Measurements from ENCODE around the gene MAG. TPM values are rescaled to one million over a fixed set of nuclear protein-coding genes. Genes with fewer than 3 reads are reported as not detected.
A peak's percentile ranks its signal among the peaks of the same experiment; 100 is the strongest.
"Not testable (repeated sequence)": the region's sequence is repeated elsewhere in the genome, so short reads cannot be mapped to it uniquely, and the experiment has no call there.

MAG gene
- total and polyA plus RNA-seq, 4 donors: 0.42 TPM; not detected in 3

DNA sequence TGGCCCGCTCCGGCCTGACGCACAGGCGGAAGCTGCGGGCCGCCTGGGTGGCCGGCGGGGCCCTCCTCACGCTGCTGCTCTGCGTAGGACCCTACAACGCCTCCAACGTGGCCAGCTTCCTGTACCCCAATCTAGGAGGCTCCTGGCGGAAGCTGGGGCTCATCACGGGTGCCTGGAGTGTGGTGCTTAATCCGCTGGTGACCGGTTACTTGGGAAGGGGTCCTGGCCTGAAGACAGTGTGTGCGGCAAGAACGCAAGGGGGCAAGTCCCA lies 60.2 kb downstream of the MAG start:
- no peak for ATAC-seq (ENCODE audit: low FRiP score)
- WGBS, 2 donors: 81 to 86% methylated on average over 18 of the region's 18 CpGs

DNA sequence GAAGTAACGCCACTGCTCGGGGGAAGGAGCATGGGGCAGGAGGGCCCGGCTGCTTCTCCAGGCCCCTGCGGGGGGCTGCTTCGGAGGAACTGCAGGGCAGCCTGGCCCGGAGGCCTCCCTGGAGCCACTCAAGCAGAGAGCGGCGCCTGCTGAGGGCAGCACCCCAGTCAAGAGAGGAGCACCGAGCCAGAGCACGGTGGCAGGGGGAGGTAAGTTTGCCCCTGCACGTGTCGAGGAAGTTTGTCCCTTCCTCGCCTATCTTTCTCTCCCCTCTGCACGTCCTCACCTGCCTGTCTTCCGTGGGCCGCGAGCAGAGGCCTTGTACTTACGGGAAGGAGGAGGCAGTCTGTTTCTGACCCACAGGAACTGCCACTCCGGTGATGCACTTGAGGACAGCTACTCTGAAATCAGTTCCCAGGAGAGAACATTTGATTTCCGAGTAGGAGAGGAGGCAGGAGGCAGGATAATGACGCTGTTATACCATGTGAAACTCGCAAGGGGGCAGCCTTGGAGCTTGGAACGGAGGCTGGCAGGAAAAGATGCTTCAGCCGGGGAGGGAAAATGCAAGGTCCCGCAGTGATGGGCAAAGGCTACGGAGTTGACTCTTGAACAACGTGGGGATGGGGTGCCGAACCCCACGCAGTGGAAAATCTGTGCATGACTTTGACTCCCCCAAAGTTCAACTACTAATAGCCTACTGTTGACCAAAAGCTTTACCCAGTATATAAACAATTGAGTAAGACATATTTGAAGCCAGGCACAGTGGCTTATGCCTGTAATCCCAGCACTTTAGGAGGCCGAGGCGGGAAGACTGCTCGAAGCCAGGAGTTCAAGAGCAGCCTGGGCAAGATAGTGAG lies 60.7 kb downstream of the MAG start:
- Histone ChIP-seq H3K27ac (ENCODE audit: low read depth in 1 of 2, low read length in 2 of 2) (no peak overlapping the region), H3K4me3 (ENCODE audit: low read length in 2 of 2) (no peak overlapping the region), H3K27me3 (ENCODE audit: control insufficient read depth in 1 of 2, insufficient read depth in 2 of 2, low read length in 1 of 2) (no peaks in the 10 kb centered on the region), H3K36me3 (ENCODE audit: control insufficient read depth in 1 of 2, insufficient read depth in 2 of 2, low read length in 1 of 2) (no peaks in the 10 kb centered on the region), H3K9me3 (ENCODE audit: control insufficient read depth, low read length) (no peaks in the 10 kb centered on the region), H3K4me1 (ENCODE audit: control insufficient read depth in 1 of 2, insufficient read depth in 2 of 2, low read length in 2 of 2) (no peaks in the 10 kb centered on the region)
- WGBS, 2 donors: 30 to 35% methylated on average over 32 of the region's 32 CpGs
- peak; percentile 62 for ATAC-seq (ENCODE audit: low FRiP score)
- peak; percentile 67 to 74 for DNase-seq
- intact Hi-C loops (cut with DNase I): no loop called here

More for the DNA sequence above, 60.2 kb downstream of the MAG start:
- H3K4me3 ChIP-seq (ENCODE audit: low read length in 2 of 2): no peak overlapping the region
- intact Hi-C loops (cut with DNase I): no loop called here
- no peaks in the 10 kb centered on the region for H3K36me3 ChIP-seq (ENCODE audit: control insufficient read depth in 1 of 2, insufficient read depth in 2 of 2, low read length in 1 of 2)
- H3K4me1 ChIP-seq (ENCODE audit: control insufficient read depth in 1 of 2, insufficient read depth in 2 of 2, low read length in 2 of 2): no peaks in the 10 kb centered on the region
- no peaks in the 10 kb centered on the region for H3K27me3 ChIP-seq (ENCODE audit: control insufficient read depth in 1 of 2, insufficient read depth in 2 of 2, low read length in 1 of 2)
- no peaks in the 10 kb centered on the region for H3K9me3 ChIP-seq (ENCODE audit: control insufficient read depth, low read length)
- DNase-seq: no peak
- H3K27ac ChIP-seq (ENCODE audit: low read depth in 1 of 2, low read length in 2 of 2): no peak overlapping the region

DNA sequence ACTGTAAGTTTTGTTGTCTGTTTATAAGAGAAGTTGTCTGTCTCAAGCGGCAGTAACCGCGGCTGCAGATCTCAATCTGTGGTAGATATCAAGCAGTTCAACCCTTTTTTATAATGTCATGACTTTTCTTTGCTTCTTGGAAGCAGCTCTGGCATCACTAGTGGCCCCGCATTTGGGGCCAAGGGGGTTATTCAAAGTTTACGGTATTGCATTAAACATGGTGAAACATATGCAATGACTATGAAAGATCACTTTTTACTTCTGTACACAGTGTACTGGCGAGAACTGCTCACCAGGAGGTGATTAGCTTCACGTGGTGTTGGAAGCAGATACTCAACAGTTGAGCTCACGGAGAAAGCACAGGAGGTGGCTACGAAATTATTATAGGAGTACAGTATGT lies 61.7 kb downstream of the MAG start:
- no peaks in the 10 kb centered on the region for H3K36me3 ChIP-seq (ENCODE audit: control insufficient read depth in 1 of 2, insufficient read depth in 2 of 2, low read length in 1 of 2)
- H3K4me3 ChIP-seq (ENCODE audit: low read length in 2 of 2): no peak overlapping the region
- 66 to 70% methylated on average over 9 of the region's 9 CpGs for WGBS, 2 donors
- intact Hi-C loops (cut with DNase I): no loop called here
- no peak overlapping the region for H3K27ac ChIP-seq (ENCODE audit: low read depth in 1 of 2, low read length in 2 of 2)
- H3K4me1 ChIP-seq (ENCODE audit: control insufficient read depth in 1 of 2, insufficient read depth in 2 of 2, low read length in 2 of 2): no peaks in the 10 kb centered on the region
- H3K27me3 ChIP-seq (ENCODE audit: control insufficient read depth in 1 of 2, insufficient read depth in 2 of 2, low read length in 1 of 2): no peaks in the 10 kb centered on the region
- no peaks in the 10 kb centered on the region for H3K9me3 ChIP-seq (ENCODE audit: control insufficient read depth, low read length)
- no peak for ATAC-seq (ENCODE audit: low FRiP score)
- DNase-seq: peak in 1 of 2 donors; percentile 9

- Histone ChIP-seq H3K4me3 (ENCODE audit: low read length in 2 of 2) (no peak overlapping the region), H3K36me3 (ENCODE audit: control insufficient read depth in 1 of 2, insufficient read depth in 2 of 2, low read length in 1 of 2) (no peaks in the 10 kb centered on the region), H3K27me3 (ENCODE audit: control insufficient read depth in 1 of 2, insufficient read depth in 2 of 2, low read length in 1 of 2) (no peaks in the 10 kb centered on the region), H3K27ac (ENCODE audit: low read depth in 1 of 2, low read length in 2 of 2) (no peak overlapping the region), H3K9me3 (ENCODE audit: control insufficient read depth, low read length) (no peaks in the 10 kb centered on the region), H3K4me1 (ENCODE audit: control insufficient read depth in 1 of 2, insufficient read depth in 2 of 2, low read length in 2 of 2) (no peaks in the 10 kb centered on the region)
- 75 to 80% methylated on average over 8 of the region's 8 CpGs for WGBS, 2 donors
- intact Hi-C loops (cut with DNase I): no loop called here
- peak in 1 of 2 donors; percentile 47 for DNase-seq
- ATAC-seq (ENCODE audit: low FRiP score): no peak
Observed at GRCh38 chr19:35354898-35355297, 62.9 kb downstream of the MAG start.

DNA sequence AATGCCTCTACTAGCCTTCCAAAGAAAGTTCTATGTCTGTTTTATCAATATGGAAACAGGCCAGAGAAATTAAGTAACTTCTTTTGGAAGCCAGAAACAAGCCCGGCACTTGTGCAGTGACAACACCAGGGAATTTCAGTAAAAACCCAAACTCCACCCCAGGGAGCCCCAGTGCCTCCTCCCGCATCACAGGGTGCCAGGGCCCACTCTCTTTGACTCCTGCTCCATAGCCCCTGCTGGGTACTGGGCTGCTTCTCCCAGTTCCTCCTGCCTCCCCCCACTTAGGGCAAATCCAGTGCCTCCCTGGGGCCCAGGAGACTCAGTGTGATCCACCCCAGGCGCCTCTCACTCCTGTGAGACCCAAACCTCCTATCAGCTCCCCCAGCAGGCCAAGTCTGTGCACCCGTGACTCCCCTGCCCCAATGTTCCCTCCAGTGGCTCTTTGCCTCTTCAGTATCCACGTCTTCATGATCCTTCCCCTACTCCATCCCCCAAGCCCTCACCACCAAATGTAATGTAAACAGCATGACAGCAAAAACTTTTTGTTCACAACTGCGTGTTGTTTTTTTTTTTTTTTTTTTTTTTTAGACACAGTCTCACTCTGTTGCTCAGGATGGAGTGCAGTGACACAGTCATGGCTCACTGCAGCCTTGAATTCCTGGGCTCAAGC lies 64.0 kb downstream of the MAG start:
- no peaks in the 10 kb centered on the region for H3K27me3 ChIP-seq (ENCODE audit: control insufficient read depth in 1 of 2, insufficient read depth in 2 of 2, low read length in 1 of 2)
- H3K9me3 ChIP-seq (ENCODE audit: control insufficient read depth, low read length): no peaks in the 10 kb centered on the region
- H3K27ac ChIP-seq (ENCODE audit: low read depth in 1 of 2, low read length in 2 of 2): no peak overlapping the region
- H3K4me1 ChIP-seq (ENCODE audit: control insufficient read depth in 1 of 2, insufficient read depth in 2 of 2, low read length in 2 of 2): no peaks in the 10 kb centered on the region
- no peak overlapping the region for H3K4me3 ChIP-seq (ENCODE audit: low read length in 2 of 2)
- no peak for DNase-seq
- no peak for ATAC-seq (ENCODE audit: low FRiP score)
- intact Hi-C loops (cut with DNase I): no loop called here
- 23 to 29% methylated on average over 6 of the region's 6 CpGs for WGBS, 2 donors
- no peaks in the 10 kb centered on the region for H3K36me3 ChIP-seq (ENCODE audit: control insufficient read depth in 1 of 2, insufficient read depth in 2 of 2, low read length in 1 of 2)

DNA sequence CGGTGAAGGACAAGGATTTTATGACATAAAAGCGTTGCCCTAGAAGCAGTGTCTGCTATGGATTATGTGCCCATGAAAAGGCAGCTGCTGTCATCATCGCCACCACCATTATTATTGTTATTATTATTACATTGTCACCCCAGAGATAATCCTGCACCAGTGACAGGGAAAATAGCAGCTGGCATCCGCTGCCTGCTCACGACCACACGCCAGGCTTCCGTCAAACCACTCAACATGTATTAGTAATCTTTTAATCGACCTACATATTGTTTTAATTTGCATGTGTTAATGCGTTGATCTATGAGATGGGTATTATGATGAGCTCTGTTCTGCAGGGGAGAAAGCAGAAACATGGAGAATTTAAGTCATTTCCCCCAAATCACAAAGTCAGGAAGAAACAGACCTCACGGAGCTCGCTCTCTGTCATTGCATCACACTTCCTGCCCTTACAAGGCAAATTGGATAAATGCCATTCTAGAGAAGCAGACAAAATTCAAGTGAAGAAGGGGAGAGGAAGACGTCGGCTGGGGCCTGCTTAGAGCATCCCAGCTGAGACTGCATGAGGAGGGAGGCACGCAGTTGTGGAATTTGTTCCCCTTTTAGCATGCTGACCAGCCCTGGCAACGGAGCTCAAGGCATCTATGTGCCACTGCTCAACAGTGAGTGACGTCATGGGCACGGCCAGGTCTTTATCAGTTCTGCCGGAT lies 66.1 kb downstream of the MAG start, which contains the start of gene FFAR3:
TSS of gene FFAR3 (plus strand) at position 594 of the 707 bp plus-strand sequence. CDS start 431 bp downstream, outside the sequence.
- Histone ChIP-seq H3K4me3 (ENCODE audit: low read length in 2 of 2) (no peak within 1 kb of the TSS), H3K27ac (ENCODE audit: low read depth in 1 of 2, low read length in 2 of 2) (no peak within 1 kb of the TSS), H3K9me3 (ENCODE audit: control insufficient read depth, low read length) (no peaks in the 10 kb centered on the region), H3K4me1 (ENCODE audit: control insufficient read depth in 1 of 2, insufficient read depth in 2 of 2, low read length in 2 of 2) (no peaks in the 10 kb centered on the region), H3K27me3 (ENCODE audit: control insufficient read depth in 1 of 2, insufficient read depth in 2 of 2, low read length in 1 of 2) (no peaks in the 10 kb centered on the region), H3K36me3 (ENCODE audit: control insufficient read depth in 1 of 2, insufficient read depth in 2 of 2, low read length in 1 of 2) (no peaks in the 10 kb centered on the region)
- intact Hi-C loops (cut with DNase I): no loop called here
- DNase-seq (peak; percentile 76 to 84), ATAC-seq (ENCODE audit: low FRiP score) (no peak)
- 48 to 50% methylated on average over 18 of the region's 18 CpGs for WGBS, 2 donors

GRCh38 chr19:35358834-35359233 lies 66.9 kb downstream of the MAG start:
- H3K4me1 ChIP-seq (ENCODE audit: control insufficient read depth in 1 of 2, insufficient read depth in 2 of 2, low read length in 2 of 2); ATAC-seq (ENCODE audit: low FRiP score); H3K9me3 ChIP-seq (ENCODE audit: control insufficient read depth, low read length); H3K36me3 ChIP-seq (ENCODE audit: control insufficient read depth in 1 of 2, insufficient read depth in 2 of 2, low read length in 1 of 2); H3K4me3 ChIP-seq (ENCODE audit: low read length in 2 of 2); DNase-seq; H3K27ac ChIP-seq (ENCODE audit: low read depth in 1 of 2, low read length in 2 of 2); intact Hi-C loops (cut with DNase I); H3K27me3 ChIP-seq (ENCODE audit: control insufficient read depth in 1 of 2, insufficient read depth in 2 of 2, low read length in 1 of 2): not testable (repeated sequence)
- WGBS, 2 donors: 62 to 67% methylated on average over 5 to 11 of the region's 16 CpGs

DNA sequence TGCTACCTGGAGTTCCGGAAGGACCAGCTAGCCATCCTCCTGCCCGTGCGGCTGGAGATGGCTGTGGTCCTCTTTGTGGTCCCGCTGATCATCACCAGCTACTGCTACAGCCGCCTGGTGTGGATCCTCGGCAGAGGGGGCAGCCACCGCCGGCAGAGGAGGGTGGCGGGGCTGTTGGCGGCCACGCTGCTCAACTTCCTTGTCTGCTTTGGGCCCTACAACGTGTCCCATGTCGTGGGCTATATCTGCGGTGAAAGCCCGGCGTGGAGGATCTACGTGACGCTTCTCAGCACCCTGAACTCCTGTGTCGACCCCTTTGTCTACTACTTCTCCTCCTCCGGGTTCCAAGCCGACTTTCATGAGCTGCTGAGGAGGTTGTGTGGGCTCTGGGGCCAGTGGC lies 67.4 kb downstream of the MAG start:
- ATAC-seq (ENCODE audit: low FRiP score); H3K27ac ChIP-seq (ENCODE audit: low read depth in 1 of 2, low read length in 2 of 2); intact Hi-C loops (cut with DNase I); H3K27me3 ChIP-seq (ENCODE audit: control insufficient read depth in 1 of 2, insufficient read depth in 2 of 2, low read length in 1 of 2); H3K4me1 ChIP-seq (ENCODE audit: control insufficient read depth in 1 of 2, insufficient read depth in 2 of 2, low read length in 2 of 2); DNase-seq; H3K4me3 ChIP-seq (ENCODE audit: low read length in 2 of 2); H3K9me3 ChIP-seq (ENCODE audit: control insufficient read depth, low read length); H3K36me3 ChIP-seq (ENCODE audit: control insufficient read depth in 1 of 2, insufficient read depth in 2 of 2, low read length in 1 of 2): not testable (repeated sequence)
- WGBS, 2 donors: 85 to 91% methylated on average over 16 to 21 of the region's 21 CpGs

Data from aorta (tissue), 5 donors.